GM23338 (cell line): ENCODE measurements around the gene POLDIP3. TPM values are rescaled to one million over a fixed set of nuclear protein-coding genes. Genes with fewer than 3 reads are reported as not detected.

Experiments used
- ATAC-seq: fragments of 200-7000 bp; cut with Tn5 transposase; 3 replicates; pipeline ENCODE4 v1.9.1; 2020
- DNase-seq: peaks from one replicate; pipeline ENCODE4 v3.0.0-alpha.2; 2015; ENCODE audit warnings: low spot score
- H2AFZ ChIP-seq: fragments of 200-600 bp; sonication (generic); 2 replicates; pipeline ENCODE4 v1.8.0; 2016; ENCODE audit warnings: antibody characterized with exemption, mild to moderate bottlenecking, moderate library complexity
- H3F3A ChIP-seq: fragments of 200-600 bp; sonication (generic); replicated peaks from 2 replicates; pipeline ENCODE4 v1.8.0; 2017; ENCODE audit warnings: antibody characterized with exemption, mixed run types, low read depth
- H3K27ac ChIP-seq: fragments of 200-600 bp; sonication (generic); 2 replicates; pipeline ENCODE4 v1.6.1; 2016; ENCODE audit warnings: low read depth
- H3K27me3 ChIP-seq: fragments of 200-600 bp; sonication (generic); 2 replicates; pipeline ENCODE4 v1.8.0; 2016; ENCODE audit warnings: mild to moderate bottlenecking, mixed run types, moderate library complexity; ENCODE audit not compliant: insufficient read depth
- H3K36me3 ChIP-seq: fragments of 200-600 bp; sonication (generic); 2 replicates; pipeline ENCODE4 v1.8.0; 2016; ENCODE audit warnings: mild to moderate bottlenecking; ENCODE audit not compliant: insufficient read depth
- H3K4me1 ChIP-seq: fragments of 200-600 bp; sonication (generic); 2 replicates; pipeline ENCODE4 v1.8.0; 2016; ENCODE audit warnings: mild to moderate bottlenecking, moderate library complexity; ENCODE audit not compliant: insufficient read depth
- H3K4me2 ChIP-seq: fragments of 200-600 bp; sonication (generic); 2 replicates; pipeline ENCODE4 v1.7.1; 2017; ENCODE audit warnings: mixed run types
- H3K4me3 ChIP-seq: fragments of 200-600 bp; sonication (generic); 2 replicates; pipeline ENCODE4 v1.6.1; 2016; ENCODE audit warnings: mixed run types
- H3K79me2 ChIP-seq: fragments of 200-600 bp; sonication (generic); replicated peaks from 2 replicates; pipeline ENCODE4 v1.8.0; 2017; ENCODE audit warnings: mild to moderate bottlenecking; ENCODE audit not compliant: insufficient read depth
- H3K9me2 ChIP-seq: fragments of 200-600 bp; sonication (generic); 2 replicates; pipeline ENCODE4 v1.8.0; 2017; ENCODE audit not compliant: insufficient read depth
- H4K20me1 ChIP-seq: fragments of 200-600 bp; sonication (generic); replicated peaks from 2 replicates; pipeline ENCODE4 v1.8.0; 2017; ENCODE audit warnings: mild to moderate bottlenecking; ENCODE audit not compliant: insufficient read depth
- H3K27ac Mint-ChIP-seq: 2 replicates; pipeline ENCODE4 v1.8.0; 2020; ENCODE audit warnings: inconsistent platforms, mild to moderate bottlenecking, moderate library complexity, mixed read lengths
- H3K27me3 Mint-ChIP-seq: 3 replicates; pipeline ENCODE4 v1.8.0; 2022; ENCODE audit warnings: low read depth, mild to moderate bottlenecking, moderate library complexity, mixed read lengths, inconsistent platforms; ENCODE audit not compliant: insufficient read depth, poor library complexity
- H3K36me3 Mint-ChIP-seq: 3 replicates; pipeline ENCODE4 v1.8.0; 2021; ENCODE audit warnings: low read depth, mild to moderate bottlenecking, inconsistent platforms, moderate library complexity, mixed read lengths
- H3K4me1 Mint-ChIP-seq: 3 replicates; pipeline ENCODE4 v1.8.0; 2020; ENCODE audit warnings: mild to moderate bottlenecking, inconsistent platforms, mixed read lengths
- H3K4me3 Mint-ChIP-seq: 3 replicates; pipeline ENCODE4 v1.8.0; 2021; ENCODE audit warnings: moderate library complexity, mild to moderate bottlenecking, inconsistent platforms, mixed read lengths
- H3K9me3 Mint-ChIP-seq: 3 replicates; pipeline ENCODE4 v1.8.0; 2020; ENCODE audit warnings: moderate library complexity, mild to moderate bottlenecking, inconsistent platforms, mixed read lengths
- CREB1 ChIP-seq: fragments of 250-450 bp; sonication (Bioruptor Pico); IDR thresholded peaks from 2 replicates; pipeline ENCODE4 v1.5.0; 2020; ENCODE audit warnings: low read depth, mild to moderate bottlenecking, moderate library complexity
- CTCF ChIP-seq, 2 experiments: fragments of 200-600 bp in 1 of 2; sonication (generic) in 1 of 2; conservative IDR thresholded peaks; 2 replicates each; pipeline versions ENCODE4 v1.5.1 to v1.6.1; 2016 to 2017; ENCODE audit warnings: antibody characterized with exemption in 2 of 2, low read depth in 2 of 2, mild to moderate bottlenecking in 2 of 2, moderate library complexity in 1 of 2
- EZH2phosphoT487 ChIP-seq: fragments of 200-600 bp; sonication (generic); IDR thresholded peaks from one replicate; pipeline ENCODE4 v1.8.1; 2018; ENCODE audit warnings: antibody characterized with exemption; ENCODE audit not compliant: unreplicated experiment
- REST ChIP-seq: IDR thresholded peaks from one replicate; pipeline ENCODE4 v1.6.1; 2018; ENCODE audit warnings: antibody characterized with exemption; ENCODE audit not compliant: unreplicated experiment
- STAT1 ChIP-seq: IDR thresholded peaks from one replicate; pipeline ENCODE4 v1.6.1; 2016; ENCODE audit warnings: antibody characterized with exemption; ENCODE audit not compliant: unreplicated experiment
- ZNF462 ChIP-seq: fragments of 250-450 bp; sonication (Bioruptor Pico); IDR thresholded peaks from 2 replicates; pipeline ENCODE4 v1.5.0; 2020; ENCODE audit warnings: mild to moderate bottlenecking, moderate library complexity
- polyA plus RNA-seq: library from polyadenylated mRNA; unstranded; fragments of >200 nt; fragmentation: Nextera tagmentation; extraction: Ambion mirVana; gene quantifications from 2 replicates; pipeline ENCODE4 v1.2.1, GENCODE V29; 2016
- total RNA-seq: library from RNA; depleted of rRNA; stranded (reverse); fragments of >200 nt; shearing (Covaris generic); gene quantifications from 2 replicates; pipeline ENCODE4 v1.2.3, GENCODE V29; 2014

POLDIP3 gene
- total and polyA plus RNA-seq, 2 experiments from 2014 or later, result 38.2 to 54.3 TPM

GRCh38 chr22:42632096-42632495 is 17.4 kb upstream of the POLDIP3 start:
- TF ChIP-seq CREB1 (CRISPR knock-in tag), result no peak
- no peak for TF ChIP-seq STAT1
- TF ChIP-seq CTCF (conservative IDR thresholded peaks at IDR 0.05; ENCODE audit: low read depth in 2 of 2), result peak; percentile 46 to 53
- TF ChIP-seq REST, result no peak
- ATAC-seq (peak; percentile 84), DNase-seq (peak; percentile 58)
- H3K36me3 ChIP-seq, result peaks cover 5% of the 10 kb centered on the region; the same call in 1 of the 2 replicates
- H3K4me3 ChIP-seq, result no peak overlapping the region
- Mint-ChIP-seq H3K27ac (no peak overlapping the region), H3K9me3 (no peaks in the 10 kb centered on the region), H3K27me3 (peaks cover 13% of the 10 kb centered on the region), H3K4me1 (no peaks in the 10 kb centered on the region), H3K36me3 (peaks cover 27% of the 10 kb centered on the region), H3K4me3 (no peak overlapping the region)
- no peaks in the 10 kb centered on the region for H3K9me2 ChIP-seq
- H3F3A ChIP-seq, result no peaks in the 10 kb centered on the region
- no peaks in the 10 kb centered on the region for H3K79me2 ChIP-seq
- no peaks in the 10 kb centered on the region for H4K20me1 ChIP-seq
- no peaks in the 10 kb centered on the region for H3K4me1 ChIP-seq
- H3K27me3 ChIP-seq, result no peaks in the 10 kb centered on the region
- no peak overlapping the region for H3K4me2 ChIP-seq
- H2AFZ ChIP-seq, result no peak overlapping the region
- no peak overlapping the region for H3K27ac ChIP-seq

GRCh38 chr22:42630901-42631602 is 16.4 kb upstream of the POLDIP3 start:
- Mint-ChIP-seq H3K36me3 (peaks cover 32% of the 10 kb centered on the region), H3K27me3 (peaks cover 13% of the 10 kb centered on the region), H3K9me3 (no peaks in the 10 kb centered on the region), H3K4me1 (no peaks in the 10 kb centered on the region), H3K27ac (no peak overlapping the region), H3K4me3 (no peak overlapping the region)
- DNase-seq, result no peak
- H3K4me1 ChIP-seq, result no peaks in the 10 kb centered on the region
- no peak overlapping the region for H3K27ac ChIP-seq
- no peaks in the 10 kb centered on the region for H3K79me2 ChIP-seq
- H4K20me1 ChIP-seq, result no peaks in the 10 kb centered on the region
- H3F3A ChIP-seq, result no peaks in the 10 kb centered on the region
- no peak for ATAC-seq
- no peak overlapping the region for H2AFZ ChIP-seq
- no peak overlapping the region for H3K4me2 ChIP-seq
- H3K9me2 ChIP-seq, result no peaks in the 10 kb centered on the region
- no peaks in the 10 kb centered on the region for H3K27me3 ChIP-seq
- H3K36me3 ChIP-seq, result peaks cover 5% of the 10 kb centered on the region; the same call in 1 of the 2 replicates
- H3K4me3 ChIP-seq, result no peak overlapping the region
- TF ChIP-seq STAT1, result no peak
- no peak for TF ChIP-seq CTCF (conservative IDR thresholded peaks at IDR 0.05; ENCODE audit: low read depth in 2 of 2)
- no peak for TF ChIP-seq ZNF462
- TF ChIP-seq EZH2phosphoT487, result no peak
